HG03045 (cell line): ENCODE measurements around the gene ARHGAP15.

ENCODE experiments used
- ATAC-seq: cut with Tn5 transposase; IDR thresholded peaks from one replicate; pipeline ENCODE4 v1.9.1; 2021; ENCODE audit warnings: mild to moderate bottlenecking, moderate library complexity; ENCODE audit not compliant: unreplicated experiment

The ARHGAP15 gene

DNA sequence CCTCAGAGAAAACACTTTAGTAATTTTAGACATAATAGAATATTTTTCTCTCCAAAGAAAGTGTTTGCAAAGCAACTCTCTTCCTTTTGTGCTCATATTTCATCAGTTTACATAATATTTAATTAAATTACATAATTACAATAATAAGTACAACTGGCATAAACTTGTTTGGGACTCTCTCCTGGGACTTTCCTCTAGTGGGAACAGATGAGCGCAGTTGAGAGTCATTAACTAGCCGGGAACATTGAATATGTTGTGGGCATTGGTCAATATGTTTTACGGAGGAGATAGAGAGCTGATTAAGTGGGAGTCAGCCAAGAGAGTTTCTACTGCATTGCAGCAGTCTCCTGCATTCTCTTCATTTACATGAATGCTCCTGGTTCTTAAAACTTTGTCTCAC is 607.7 kb downstream of the ARHGAP15 start:
- no peak for ATAC-seq

DNA sequence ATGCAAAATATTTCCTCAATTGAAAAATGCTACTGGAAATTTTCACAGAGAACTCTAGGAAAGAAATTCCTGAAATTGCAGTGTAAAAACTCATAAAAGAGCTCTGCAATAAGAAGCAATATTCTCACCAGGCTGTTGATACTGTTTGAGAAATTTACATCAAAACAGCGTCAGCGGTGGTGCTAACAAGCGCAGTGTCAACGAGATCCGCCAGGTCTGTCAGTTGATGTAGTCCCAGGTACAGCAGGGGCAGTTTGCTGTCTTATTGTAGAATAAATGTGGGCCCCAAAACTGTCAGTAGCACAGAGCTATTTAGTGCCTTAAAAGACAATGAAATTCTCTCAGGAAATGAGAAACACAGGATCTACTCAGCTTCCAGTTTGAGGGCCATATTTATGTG is 611.2 kb downstream of the ARHGAP15 start:
- ATAC-seq, result no peak

GRCh38 chr2:143741205-143741604 is 612.0 kb downstream of the ARHGAP15 start:
- no peak for ATAC-seq

- ATAC-seq, result no peak
These were observed 613.4 kb downstream of the ARHGAP15 start for GRCh38 chr2:143742581-143742980.

- ATAC-seq, result no peak
These were observed 614.9 kb downstream of the ARHGAP15 start for GRCh38 chr2:143744114-143744513.

DNA sequence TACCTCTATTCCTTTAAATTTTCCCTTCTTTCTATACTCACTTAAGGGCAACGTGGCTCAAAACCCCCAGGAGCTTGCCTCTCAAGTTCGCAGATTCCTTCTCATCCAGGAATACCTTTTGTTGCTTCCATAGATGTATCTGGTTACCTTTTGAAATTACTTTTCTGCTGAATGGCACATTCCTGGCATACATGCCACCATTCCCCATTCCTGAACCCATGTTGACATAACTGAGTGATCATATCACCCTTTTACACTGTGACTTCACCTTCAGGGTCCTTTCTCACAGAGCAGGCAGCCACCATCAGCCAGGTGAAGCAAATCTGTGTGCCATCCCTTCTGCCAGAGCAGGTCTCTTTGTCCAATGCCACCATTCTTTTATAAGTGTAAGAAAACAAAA is 615.8 kb downstream of the ARHGAP15 start:
- ATAC-seq, result no peak

DNA sequence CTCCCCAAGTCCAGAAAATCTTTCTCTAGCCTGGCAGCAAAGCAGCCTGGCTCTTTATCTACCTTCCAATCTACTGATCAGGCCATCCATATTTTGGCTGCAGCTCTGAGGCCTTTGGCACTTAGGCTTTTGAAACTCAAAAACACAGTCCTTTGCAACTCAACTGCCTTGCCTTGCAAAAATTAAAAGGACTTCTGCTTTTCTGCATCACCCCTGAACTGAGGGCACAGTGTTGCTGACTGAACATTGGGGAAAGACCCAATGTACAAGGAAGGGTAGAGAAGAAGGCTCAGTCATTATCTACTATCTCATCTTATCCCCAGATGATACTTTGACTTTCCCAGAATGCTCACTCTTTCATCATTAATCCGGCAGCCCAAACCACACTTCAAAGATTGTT is 625.5 kb downstream of the ARHGAP15 start:
- no peak for ATAC-seq

DNA sequence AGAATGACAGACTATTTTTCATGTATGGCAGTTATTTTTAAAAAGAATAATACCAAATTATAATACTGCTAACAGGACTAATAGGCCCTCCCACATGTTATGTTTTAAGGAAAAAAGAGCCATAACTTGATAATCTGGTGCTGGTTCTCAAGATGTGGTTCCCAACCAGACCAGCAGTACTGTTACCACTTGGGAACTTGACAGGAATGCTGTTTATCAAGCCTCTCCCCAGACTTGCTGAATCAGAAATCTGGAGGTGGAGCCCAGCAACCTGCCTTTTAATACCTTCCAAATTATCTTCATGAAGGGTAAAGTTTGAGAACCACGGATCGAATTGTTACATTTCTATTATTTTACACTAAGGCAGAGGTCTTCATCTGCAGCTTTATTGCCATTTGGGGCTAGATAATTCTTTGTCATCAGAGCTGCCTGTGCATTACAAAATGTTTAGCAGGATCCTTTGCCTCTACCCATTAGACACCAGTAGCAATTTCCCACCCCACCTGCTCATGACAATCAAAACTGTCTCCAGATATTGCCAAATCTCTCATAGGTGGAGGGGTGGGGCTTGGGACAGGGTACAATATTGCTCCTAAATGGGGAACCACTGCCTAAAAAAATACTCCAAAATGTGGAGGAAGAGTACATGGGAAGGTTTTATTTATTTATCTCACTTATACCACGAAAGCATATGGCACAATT is 629.6 kb downstream of the ARHGAP15 start:
- no peak for ATAC-seq

DNA sequence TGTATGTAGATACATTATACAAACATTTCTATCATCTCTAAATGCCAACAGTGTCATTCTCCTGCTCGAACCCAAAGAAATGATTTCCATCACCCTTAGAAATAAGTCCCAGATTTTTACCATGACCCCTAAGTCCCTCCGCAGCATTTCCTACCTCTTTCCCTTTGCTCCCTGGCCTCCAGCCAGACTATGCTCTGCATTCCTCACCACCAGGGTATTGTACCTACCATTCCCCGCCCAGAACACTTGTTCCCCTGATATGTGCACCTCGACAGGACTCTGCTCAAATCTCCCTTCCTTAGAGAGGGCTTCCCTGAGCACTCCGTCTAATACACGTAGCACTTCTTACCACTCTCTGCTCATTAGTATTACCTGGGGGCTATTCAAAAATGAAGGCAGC is 630.2 kb downstream of the ARHGAP15 start:
- no peak for ATAC-seq

GRCh38 chr2:143762176-143762928 is 633.1 kb downstream of the ARHGAP15 start:
- no peak for ATAC-seq

GRCh38 chr2:143764261-143764660 is 635.0 kb downstream of the ARHGAP15 start:
- ATAC-seq, result no peak

- ATAC-seq, result no peak
These were observed 635.5 kb downstream of the ARHGAP15 start for GRCh38 chr2:143764706-143765105.

DNA sequence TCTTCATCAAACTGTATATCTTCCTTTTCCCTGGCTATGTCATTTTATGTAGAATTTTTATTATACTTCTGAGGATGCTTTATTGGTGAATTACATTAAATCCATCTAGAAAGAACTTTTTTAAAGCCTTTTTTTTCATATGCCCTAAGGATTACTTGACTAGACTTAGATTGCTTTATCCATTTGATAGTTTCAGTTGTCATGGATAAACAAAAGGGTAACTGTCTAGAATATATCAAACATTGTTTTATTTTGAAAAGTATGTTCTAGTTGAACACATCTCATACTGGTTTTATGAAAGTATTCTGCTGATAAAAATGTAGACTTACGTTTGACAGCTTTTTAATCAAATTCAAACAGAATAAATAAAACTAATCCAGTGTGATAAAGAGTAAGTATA is 639.8 kb downstream of the ARHGAP15 start:
- ATAC-seq, result no peak

DNA sequence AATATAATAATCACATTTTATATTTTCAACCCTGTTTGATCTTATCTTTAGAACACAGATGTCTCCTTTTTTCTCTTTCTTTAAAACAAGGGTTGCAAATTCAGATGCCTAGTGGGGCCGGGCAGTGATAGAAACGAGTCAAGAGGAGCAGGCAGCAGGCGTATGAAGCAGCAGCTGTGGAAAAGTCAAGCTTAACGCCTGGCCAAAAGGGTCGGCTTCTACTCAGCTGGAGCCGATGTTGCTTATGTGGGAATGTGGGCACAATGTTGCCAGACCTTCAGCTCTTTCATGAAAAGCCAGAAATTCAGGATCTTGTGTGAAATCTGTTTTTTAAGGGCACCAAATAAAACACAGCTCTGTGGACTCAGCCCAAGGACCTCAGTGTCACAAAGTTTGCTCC is 642.7 kb downstream of the ARHGAP15 start:
- no peak for ATAC-seq

DNA sequence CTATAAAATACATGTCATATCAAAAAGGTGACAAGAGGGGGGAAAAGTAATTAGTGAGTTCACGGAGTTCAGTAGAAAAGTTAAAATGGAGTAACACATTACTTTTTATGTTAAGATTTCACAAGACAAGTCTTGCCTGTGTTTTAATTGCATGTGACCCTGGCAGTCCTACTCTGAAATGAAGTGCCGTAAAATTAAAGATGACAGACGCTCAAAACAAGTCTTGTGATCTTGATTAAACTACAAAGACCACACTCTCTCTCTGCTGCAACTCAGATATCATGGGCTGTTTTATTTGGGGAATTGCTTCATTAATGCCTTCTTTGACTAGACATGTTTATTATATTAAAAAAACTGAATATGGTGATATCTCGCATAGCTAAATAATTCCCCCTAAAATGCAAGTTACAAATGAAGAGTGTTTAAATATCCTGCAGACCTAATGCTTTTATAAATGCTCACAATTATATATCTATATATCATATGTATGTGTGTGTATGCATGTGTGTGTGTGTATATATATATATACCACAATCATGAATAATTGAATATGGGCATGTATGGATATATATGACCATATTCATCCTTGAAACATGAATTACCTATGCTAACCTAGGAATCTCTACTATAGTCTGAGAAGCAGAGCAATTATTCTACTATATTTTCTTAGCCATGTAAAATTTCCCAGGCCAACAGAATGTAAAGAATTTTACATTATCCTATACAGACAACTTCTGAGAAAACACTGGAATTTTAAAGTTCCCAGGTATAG is 647.5 kb downstream of the ARHGAP15 start:
- ATAC-seq, result no peak

- ATAC-seq, result no peak
These were observed 649.8 kb downstream of the ARHGAP15 start for GRCh38 chr2:143779021-143779420.

DNA sequence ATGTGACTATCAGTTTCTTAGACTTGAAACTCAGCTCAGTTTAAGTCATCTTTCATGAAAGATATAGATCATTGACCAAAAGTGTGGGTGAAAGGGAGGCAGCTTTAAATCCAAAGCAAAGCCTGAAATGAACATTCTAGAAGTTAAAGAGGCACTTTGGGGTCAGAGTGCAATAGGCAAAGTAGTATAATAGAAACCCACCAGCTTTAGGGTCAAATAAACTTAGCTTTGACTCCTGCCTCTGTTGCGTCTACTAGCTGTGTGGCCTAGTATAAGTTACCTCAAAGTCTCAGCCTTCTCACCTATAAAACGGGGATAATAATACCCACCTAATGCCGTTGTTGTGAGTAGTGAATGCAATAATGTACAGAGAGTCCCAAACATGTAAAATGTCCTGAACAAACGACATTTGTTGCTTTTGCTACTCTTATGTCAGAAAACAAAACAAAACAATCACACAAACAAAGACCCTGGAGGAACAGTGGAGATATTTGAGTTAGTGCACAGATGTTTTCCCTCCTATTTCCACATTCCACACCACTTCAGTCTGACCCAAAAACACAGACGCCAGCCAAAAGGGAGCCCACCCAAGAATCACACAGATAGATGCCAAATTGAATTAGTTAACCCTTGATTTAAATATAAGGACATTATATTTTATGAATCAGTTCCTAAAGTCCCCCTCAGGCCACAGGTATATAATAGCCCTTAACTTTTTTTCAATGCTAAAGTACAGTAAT is 657.0 kb downstream of the ARHGAP15 start:
- no peak for ATAC-seq

DNA sequence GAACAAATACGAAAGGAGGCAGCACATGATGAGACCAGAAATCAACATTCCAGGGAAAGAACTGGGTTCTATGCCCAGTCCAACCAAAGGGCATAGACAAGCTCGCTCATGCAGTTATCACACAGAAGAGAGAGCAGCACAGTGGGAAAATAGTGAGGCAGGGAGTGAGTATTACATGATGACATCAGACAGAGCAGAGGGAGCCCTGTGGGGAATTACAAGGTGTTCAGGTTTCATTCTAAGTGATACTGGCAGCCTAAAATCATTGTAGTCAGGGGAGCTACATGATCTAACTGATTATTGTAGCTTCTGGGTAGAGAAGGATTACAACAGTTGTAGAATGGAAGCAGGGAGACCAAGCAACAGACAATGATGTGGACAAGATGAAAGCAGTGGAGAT is 658.5 kb downstream of the ARHGAP15 start:
- ATAC-seq, result no peak

DNA sequence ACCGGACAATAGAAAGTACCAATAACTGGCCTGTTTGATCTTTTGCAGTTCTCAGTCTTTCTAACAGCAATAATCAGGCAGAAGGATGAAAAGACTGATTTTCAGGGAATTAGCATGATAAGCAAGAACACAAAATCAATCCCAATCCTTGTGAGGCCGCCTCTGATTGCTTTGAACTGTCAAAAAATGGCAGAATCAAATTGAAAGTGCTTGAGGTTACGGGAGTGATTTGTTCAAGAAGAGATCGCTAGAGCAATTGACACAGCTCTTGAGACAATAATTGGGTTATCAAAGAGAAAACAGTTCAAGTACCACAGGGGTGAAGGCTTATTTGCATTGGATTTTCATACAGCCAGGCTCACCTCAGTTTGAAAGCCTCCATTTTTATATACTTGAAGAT is 663.4 kb downstream of the ARHGAP15 start:
- no peak for ATAC-seq

DNA sequence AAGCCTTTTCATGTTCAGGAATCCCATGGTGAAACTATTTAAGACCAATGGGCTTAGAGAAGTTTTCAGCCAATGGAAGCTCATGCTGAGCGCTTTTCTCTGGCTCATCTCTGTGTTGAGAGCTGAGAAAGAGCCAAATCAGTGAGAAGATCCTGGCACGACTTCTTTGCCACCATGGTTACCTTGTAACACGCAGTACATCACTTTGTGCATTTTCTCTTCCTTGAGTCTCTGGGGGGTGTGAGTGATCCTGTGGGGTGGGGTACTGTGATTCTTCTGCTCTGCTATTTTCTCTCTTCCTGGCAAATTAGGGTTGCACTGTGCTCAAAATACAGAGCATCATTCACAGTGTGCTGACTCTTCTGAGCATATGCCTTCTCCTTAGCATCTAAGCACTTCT is 664.2 kb downstream of the ARHGAP15 start:
- no peak for ATAC-seq

- ATAC-seq, result no peak
These were observed 666.8 kb downstream of the ARHGAP15 start for GRCh38 chr2:143796051-143796450.
